Activated T-cell treated with anti-CD3 and anti-CD28 coated beads for 1 hour (primary cell): ENCODE measurements around the gene OLFML3.
"Not testable (repeated sequence)": the region's sequence is repeated elsewhere in the genome, so short reads cannot be mapped to it uniquely, and the experiment has no call there.

ENCODE experiments used
- DNase-seq: peaks from one replicate; pipeline ENCODE4 v3.0.0-alpha.2; 2020; ENCODE audit warnings: low read depth

Gene OLFML3

GRCh38 chr1:113993072-113993471 is 13.8 kb downstream of the OLFML3 start:
- DNase-seq: no peak

GRCh38 chr1:113993766-113994165 is 14.5 kb downstream of the OLFML3 start:
- DNase-seq: no peak

- DNase-seq: no peak
These were observed 16.1 kb downstream of the OLFML3 start for GRCh38 chr1:113995382-113995781.

GRCh38 chr1:113998361-113998760 is 19.1 kb downstream of the OLFML3 start:
- DNase-seq: no peak

GRCh38 chr1:113999233-113999632 is 20.0 kb downstream of the OLFML3 start:
- no peak for DNase-seq

- DNase-seq: no peak
These were observed 20.5 kb downstream of the OLFML3 start for GRCh38 chr1:113999799-114000198.

- no peak for DNase-seq
These were observed 21.1 kb downstream of the OLFML3 start for GRCh38 chr1:114000406-114000805.

GRCh38 chr1:114002492-114003239 is 23.4 kb downstream of the OLFML3 start:
- no peak for DNase-seq

GRCh38 chr1:114003431-114003830 is 24.2 kb downstream of the OLFML3 start:
- no peak for DNase-seq

- not testable (repeated sequence) for DNase-seq
These were observed 27.6 kb downstream of the OLFML3 start for GRCh38 chr1:114006825-114007224.

- DNase-seq: no peak
These were observed 29.2 kb downstream of the OLFML3 start for GRCh38 chr1:114008480-114008941.

GRCh38 chr1:114008993-114009392 is 29.7 kb downstream of the OLFML3 start:
- DNase-seq: no peak

- no peak for DNase-seq
These were observed 30.1 kb downstream of the OLFML3 start for GRCh38 chr1:114009393-114009792.

- DNase-seq: no peak
These were observed 31.3 kb downstream of the OLFML3 start for GRCh38 chr1:114010433-114011184.

- no peak for DNase-seq
These were observed 32.5 kb downstream of the OLFML3 start for GRCh38 chr1:114011796-114012195.

GRCh38 chr1:114015075-114015474 is 35.8 kb downstream of the OLFML3 start:
- no peak for DNase-seq

- DNase-seq: not testable (repeated sequence)
These were observed 40.5 kb downstream of the OLFML3 start for GRCh38 chr1:114019724-114020123.

- DNase-seq: no peak
These were observed 42.4 kb downstream of the OLFML3 start for GRCh38 chr1:114021665-114022099.

- DNase-seq: no peak
These were observed 43.6 kb downstream of the OLFML3 start for GRCh38 chr1:114022877-114023276.

GRCh38 chr1:114023377-114023776 is 44.1 kb downstream of the OLFML3 start:
- DNase-seq: no peak

- no peak for DNase-seq
These were observed 44.8 kb downstream of the OLFML3 start for GRCh38 chr1:114024049-114024448.

- no peak for DNase-seq
These were observed 46.5 kb downstream of the OLFML3 start for GRCh38 chr1:114025609-114026401.
